GM12878 (cell line): ENCODE results near the gene NOS3. TPM values are rescaled to one million over a fixed set of nuclear protein-coding genes. Genes with fewer than 3 reads are reported as not detected.

ENCODE experiments used
- ATAC-seq: fragments of 200-7000 bp; cut with Tn5 transposase; 3 replicates; pipeline ENCODE4 v1.9.1; 2020; ENCODE audit warnings: mild to moderate bottlenecking, moderate library complexity
- BruUV-seq: library from RNA; stranded (reverse); fragments of 400-500 nt; replicated peaks from 2 replicates; lab custom pipeline; 2021; lab: Mats Ljungman, UMichigan
- CTCF ChIA-PET: fragments of 300-600 bp; sonication (Branson Sonifier 250); formaldehyde crosslinking; extraction: SDS; loops from one replicate; lab custom pipeline; 2021; ENCODE audit warnings: inconsistent platforms; lab: Yijun Ruan, JAX
- POLR2A ChIA-PET: fragments of 350-600 bp; formaldehyde crosslinking; extraction: SDS; loops from one replicate; lab custom pipeline; 2021; ENCODE audit warnings: inconsistent platforms; lab: Charles Lee
- RAD21 ChIA-PET: fragments of 300-600 bp; sonication (Branson Sonifier 250); formaldehyde crosslinking; loops from one replicate; lab custom pipeline; 2023; ENCODE audit warnings: antibody characterized with exemption; ENCODE audit not compliant: unreplicated experiment; lab: Charles Lee
- SMC1A ChIA-PET: fragments of 300-600 bp; sonication (Branson Sonifier 250); formaldehyde crosslinking; loops from one replicate; lab custom pipeline; 2023; ENCODE audit not compliant: unreplicated experiment, uncharacterized antibody; lab: Charles Lee
- DNase-seq: peaks from one replicate; pipeline ENCODE4 v3.0.0-alpha.2; 2011; ENCODE audit warnings: low read depth, low spot score
- FAIRE-seq: peaks from 3 replicates; lab custom pipeline; 2011; peaks lifted over from hg19 to GRCh38; lab: Jason Lieb, UNC
- H2AFZ ChIP-seq: 2 replicates; pipeline ENCODE4 v1.6.0; 2011; ENCODE audit warnings: low read depth, low read length, control low read depth; ENCODE audit not compliant: control insufficient read depth
- H3K27ac ChIP-seq: 2 replicates; pipeline ENCODE4 v1.5.1; 2011; ENCODE audit warnings: control low read depth; ENCODE audit not compliant: control insufficient read depth, insufficient read depth
- H3K27me3 ChIP-seq, 2 experiments: replicated peaks in 1 of 2; 2 replicates each; pipeline versions ENCODE4 v1.6.0 to v1.6.1; 2011; ENCODE audit warnings: low read length in 1 of 2; ENCODE audit not compliant: control insufficient read depth in 2 of 2, insufficient read depth in 2 of 2
- H3K36me3 ChIP-seq, 2 experiments: 2 replicates each; pipeline ENCODE4 v1.5.1; 2011; ENCODE audit warnings: low read length in 1 of 2; ENCODE audit not compliant: control insufficient read depth in 2 of 2, insufficient read depth in 2 of 2
- H3K4me1 ChIP-seq: 2 replicates; pipeline ENCODE4 v1.6.1; 2011; ENCODE audit warnings: mild to moderate bottlenecking, low read length, moderate library complexity, mixed read lengths; ENCODE audit not compliant: control insufficient read depth, insufficient read depth
- H3K4me2 ChIP-seq: 2 replicates; pipeline ENCODE4 v1.6.0; 2011; ENCODE audit warnings: control low read depth; ENCODE audit not compliant: control insufficient read depth, insufficient read depth
- H3K4me3 ChIP-seq: fragments of 200-600 bp; sonication (generic); 2 replicates; pipeline ENCODE4 v1.5.1; 2016
- H3K79me2 ChIP-seq: 2 replicates; pipeline ENCODE4 v1.6.0; 2011; ENCODE audit warnings: low read length; ENCODE audit not compliant: control insufficient read depth, insufficient read depth
- H3K9ac ChIP-seq: 2 replicates; pipeline ENCODE4 v1.8.0; 2011; ENCODE audit warnings: low read length, control low read depth, mixed read lengths; ENCODE audit not compliant: control insufficient read depth, insufficient read depth
- H3K9me3 ChIP-seq: replicated peaks from 3 replicates; pipeline ENCODE4 v1.5.1; 2011; ENCODE audit warnings: mild to moderate bottlenecking, low read length; ENCODE audit not compliant: control insufficient read depth, insufficient read depth
- H4K20me1 ChIP-seq: 2 replicates; pipeline ENCODE4 v1.6.0; 2011; ENCODE audit not compliant: control insufficient read depth, insufficient read depth
- BCL11A ChIP-seq: IDR thresholded peaks from 2 replicates; pipeline ENCODE4 v1.6.1; 2011; ENCODE audit warnings: low read depth, low read length
- BMI1 ChIP-seq: fragments of 450-650 bp; IDR thresholded peaks from 2 replicates; pipeline ENCODE4 v1.6.1; 2016; ENCODE audit warnings: mild to moderate bottlenecking, moderate library complexity, borderline replicate concordance
- CTCF ChIP-seq, 3 experiments: IDR thresholded peaks in 2 of 3; conservative IDR thresholded peaks in 1 of 3; 2 replicates each; pipeline ENCODE4 v1.5.1; 2011; ENCODE audit warnings: low read depth in 3 of 3, low read length in 3 of 3, mild to moderate bottlenecking in 3 of 3, control low read depth in 2 of 3, moderate library complexity in 2 of 3, inconsistent platforms in 1 of 3, mixed read lengths in 1 of 3; ENCODE audit not compliant: control insufficient read depth in 2 of 3, insufficient read depth in 1 of 3; ENCODE audit errors: extremely low read depth in 1 of 3
- KAT2A ChIP-seq: conservative IDR thresholded peaks from 2 replicates; pipeline ENCODE4 v1.6.1; 2011; ENCODE audit warnings: low read depth, low read length; ENCODE audit not compliant: control insufficient read depth
- MTA3 ChIP-seq: IDR thresholded peaks from 2 replicates; pipeline ENCODE4 v1.6.1; 2012; ENCODE audit warnings: low read length, inconsistent platforms, borderline replicate concordance
- NFXL1 ChIP-seq: fragments of 450-650 bp; IDR thresholded peaks from 2 replicates; pipeline ENCODE4 v1.6.1; 2017; ENCODE audit warnings: antibody characterized with exemption, mild to moderate bottlenecking, borderline replicate concordance
- RB1 ChIP-seq: fragments of 450-650 bp; formaldehyde crosslinking; IDR thresholded peaks from 2 replicates; pipeline ENCODE4 v1.6.1; 2017; ENCODE audit warnings: mild to moderate bottlenecking, borderline replicate concordance
- SIX5 ChIP-seq: IDR thresholded peaks from 2 replicates; pipeline ENCODE4 v1.6.1; 2011; ENCODE audit warnings: mild to moderate bottlenecking, low read depth, low read length, moderate library complexity; ENCODE audit not compliant: severe bottlenecking
- SREBF2 ChIP-seq: IDR thresholded peaks from 2 replicates; pipeline ENCODE4 v1.6.1; 2012; ENCODE audit warnings: mild to moderate bottlenecking, low read length
- SUPT20H ChIP-seq: IDR thresholded peaks from 2 replicates; pipeline ENCODE4 v1.6.1; 2011; ENCODE audit warnings: low read depth, mild to moderate bottlenecking, low read length, moderate library complexity, borderline replicate concordance; ENCODE audit not compliant: control insufficient read depth
- TCF7 ChIP-seq: IDR thresholded peaks from 2 replicates; pipeline ENCODE4 v1.6.1; 2014; ENCODE audit warnings: antibody characterized with exemption, borderline replicate concordance
- ZNF24 ChIP-seq: fragments of 450-650 bp; IDR thresholded peaks from 2 replicates; pipeline ENCODE4 v1.6.1; 2017; ENCODE audit warnings: antibody characterized with exemption, mild to moderate bottlenecking
- WGBS: methylation state at CpG from one replicate; pipeline ENCODE4 v1.1.6; 2016; ENCODE audit warnings: low lambda C conversion rate; ENCODE audit not compliant: insufficient replicate concordance, insufficient coverage; ENCODE audit errors: missing lambda C conversion rate; 5-methylcytosine and 5-hydroxymethylcytosine counted together
- in situ Hi-C: fragments of 300-500 bp; cut with MboI; formaldehyde crosslinking; loops from 9 replicates; pipeline ENCODE4 v1.14.3; 2018; ENCODE audit warnings: mixed read lengths
- intact Hi-C: fragments of 100-400 bp; cut with micrococcal nuclease; formaldehyde crosslinking; loops from one replicate; pipeline ENCODE4 v1.14.2; 2022; ENCODE audit not compliant: unreplicated experiment
- polyA plus RNA-seq, 11 experiments: library from polyadenylated mRNA; depleted of rRNA in 4 of 11; unstranded in 6 of 11; stranded (reverse) in 5 of 11; fragments of >200 nt; fragmentation: Nextera tagmentation in 4 of 11; fragmentation: Illumina TruSeq in 1 of 11; extraction: Ambion mirVana in 4 of 11; extraction: Trizol in 1 of 11; gene quantifications; 1 replicate in 1 of 11; 2 replicates in 10 of 11; pipeline versions ENCODE4 v1.2.1 to v1.2.3, GENCODE V29; 2011 to 2016; ENCODE audit warnings: inconsistent platforms in 2 of 11, missing spikeins in 2 of 11, low read depth in 1 of 11
- total RNA-seq, 4 experiments: library from RNA; depleted of rRNA in 3 of 4; stranded (reverse); fragments of >200 nt in 3 of 4; fragmentation: Illumina TruSeq in 1 of 4; extraction: Trizol in 1 of 4; gene quantifications; 2 replicates each; pipeline versions ENCODE4 v1.2.1 to v1.2.3, GENCODE V29; 2013 to 2021

The NOS3 gene
- total and polyA plus RNA-seq, 10 of the 15 experiments (the other 5 are each of a cell fraction or from before 2014, with no cell fraction given) = 0.06 to 0.92 (median 0.30) TPM; not detected in 3

- no peaks in the 10 kb centered on the region for H3K27me3 ChIP-seq
- no peak overlapping the region for H3K4me2 ChIP-seq
- FAIRE-seq (no peak), ATAC-seq (no peak), DNase-seq (no peak)
- no peaks in the 10 kb centered on the region for H3K79me2 ChIP-seq
- 41% methylated on average over 9 of the region's 9 CpGs for WGBS
- H2AFZ ChIP-seq = no peak overlapping the region
- in situ Hi-C loops (no loop called here), intact Hi-C loops (no loop called here)
- BruUV-seq = no TSS peak
- RAD21 ChIA-PET = interaction anchor here (0.8 kb wide), 1 partner anchor 43 kb away, joined by 3 read pairs; no protein-coding TSS in a partner anchor
- H3K27ac ChIP-seq = no peak overlapping the region
- no peak for TF ChIP-seq SIX5
- no peak for TF ChIP-seq RB1
- H3K4me1 ChIP-seq = no peaks in the 10 kb centered on the region
- no peak overlapping the region for H3K9ac ChIP-seq
- no peak overlapping the region for H3K4me3 ChIP-seq
- no peaks in the 10 kb centered on the region for H3K36me3 ChIP-seq
- SMC1A ChIA-PET = no interaction called here
- CTCF ChIA-PET = interaction anchor here (1.0 to 1.2 kb wide), 2 partner anchors 13 to 118 kb away, joined by 3 to 5 read pairs; no protein-coding TSS in a partner anchor
- no peaks in the 10 kb centered on the region for H3K9me3 ChIP-seq
- no peaks in the 10 kb centered on the region for H4K20me1 ChIP-seq
- POLR2A ChIA-PET = no interaction called here
These were observed 14.7 kb downstream of the NOS3 start for GRCh38 chr7:151005566-151005965.

GRCh38 chr7:151006590-151007300, 15.9 kb downstream of the NOS3 start:
- Histone ChIP-seq H3K36me3 (no peaks in the 10 kb centered on the region), H3K27me3 (no peaks in the 10 kb centered on the region; a peak in 1 of 4 replicates), H3K27ac (no peak overlapping the region), H3K4me3 (no peak overlapping the region), H3K4me1 (no peaks in the 10 kb centered on the region), H4K20me1 (no peaks in the 10 kb centered on the region), H3K9me3 (no peaks in the 10 kb centered on the region), H2AFZ (no peak overlapping the region), H3K9ac (no peak overlapping the region), H3K79me2 (no peaks in the 10 kb centered on the region), H3K4me2 (no peak overlapping the region)
- FAIRE-seq = no peak
- 34% methylated on average over 23 of the region's 23 CpGs for WGBS
- RAD21 ChIA-PET = no interaction called here
- SMC1A ChIA-PET = no interaction called here
- CTCF ChIA-PET = interaction anchor here (0.7 to 1.2 kb wide), 3 partner anchors 12 to 275 kb away, joined by 3 to 5 read pairs (median 3); no protein-coding TSS in a partner anchor
- DNase-seq = no peak
- ATAC-seq = no peak
- POLR2A ChIA-PET = no interaction called here
- in situ Hi-C loops = no loop called here
- intact Hi-C loops = no loop called here
- BruUV-seq = no TSS peak
- TF ChIP-seq SREBF2 (no peak), KAT2A (no peak), SUPT20H (no peak), NFXL1 (no peak), TCF7 (no peak), MTA3 (no peak), ZNF24 (no peak), CTCF (IDR thresholded peaks at IDR 0.05 in 2 of 3, conservative IDR thresholded peaks at IDR 0.05 in 1 of 3; ENCODE audit: control insufficient read depth in 2 of 3, extremely low read depth in 1 of 3, insufficient read depth in 1 of 3, low read depth in 3 of 3, low read length in 3 of 3) (no peak), BCL11A (no peak), BMI1 (no peak)
